H9 (cell line): ENCODE measurements around the gene CCDC102B. TPM values are rescaled to one million over a fixed set of nuclear protein-coding genes. Genes with fewer than 3 reads are reported as not detected.

Experiments used
- DNase-seq: peaks from one replicate; pipeline ENCODE4 v3.0.0-alpha.2; 2017
- H2AFZ ChIP-seq: one replicate; pipeline ENCODE4 v1.6.1; 2013; ENCODE audit warnings: mild to moderate bottlenecking, low read length, control low read depth, moderate library complexity
- H2AK5ac ChIP-seq: 2 replicates; pipeline ENCODE4 v1.6.1; 2013; ENCODE audit warnings: low read length, control low read depth, mixed read lengths; ENCODE audit not compliant: insufficient read length
- H2BK120ac ChIP-seq: one replicate; pipeline ENCODE4 v1.6.1; 2013; ENCODE audit warnings: low read depth, mild to moderate bottlenecking, low read length, control low read depth, inconsistent platforms; ENCODE audit not compliant: poor library complexity, severe bottlenecking
- H2BK12ac ChIP-seq: 2 replicates; pipeline ENCODE4 v1.6.1; 2013; ENCODE audit warnings: low read length, control low read depth, mixed read lengths, low read depth; ENCODE audit not compliant: insufficient read length
- H2BK15ac ChIP-seq: 2 replicates; pipeline ENCODE4 v1.6.1; 2013; ENCODE audit warnings: low read depth, low read length, control low read depth
- H2BK20ac ChIP-seq: one replicate; pipeline ENCODE4 v1.6.1; 2013; ENCODE audit warnings: low read depth, mild to moderate bottlenecking, low read length, control low read depth, inconsistent platforms; ENCODE audit not compliant: poor library complexity, severe bottlenecking
- H2BK5ac ChIP-seq: 2 replicates; pipeline ENCODE4 v1.6.1; 2013; ENCODE audit warnings: low read length, control low read depth, mixed read lengths; ENCODE audit not compliant: insufficient read length
- H3K14ac ChIP-seq: 2 replicates; pipeline ENCODE4 v1.6.1; 2013; ENCODE audit warnings: low read length, control low read depth; ENCODE audit not compliant: insufficient read depth
- H3K18ac ChIP-seq: 2 replicates; pipeline ENCODE4 v1.6.1; 2013; ENCODE audit warnings: low read depth, mild to moderate bottlenecking, mixed read lengths, low read length, control low read depth; ENCODE audit not compliant: insufficient read length
- H3K23ac ChIP-seq: 2 replicates; pipeline ENCODE4 v1.6.1; 2013; ENCODE audit warnings: low read length, control low read depth, mixed read lengths, low read depth; ENCODE audit not compliant: insufficient read length
- H3K23me2 ChIP-seq: 2 replicates; pipeline ENCODE4 v1.6.1; 2013; ENCODE audit warnings: low read depth, mild to moderate bottlenecking, mixed read lengths, low read length, control low read depth; ENCODE audit not compliant: insufficient read length, poor library complexity, severe bottlenecking
- H3K27ac ChIP-seq: 2 replicates; pipeline ENCODE4 v1.5.1; 2013; ENCODE audit warnings: low read length, control low read depth, mixed read lengths, low read depth; ENCODE audit not compliant: insufficient read length
- H3K27me3 ChIP-seq: 2 replicates; pipeline ENCODE4 v1.6.1; 2013; ENCODE audit warnings: low read length, control low read depth, inconsistent platforms; ENCODE audit not compliant: insufficient read depth
- H3K4ac ChIP-seq: 2 replicates; pipeline ENCODE4 v1.6.1; 2013; ENCODE audit warnings: low read depth, mild to moderate bottlenecking, control low read depth, inconsistent platforms, low read length, moderate library complexity
- H3K4me1 ChIP-seq: 2 replicates; pipeline ENCODE4 v1.6.1; 2013; ENCODE audit warnings: low read length, control low read depth, inconsistent platforms; ENCODE audit not compliant: insufficient read depth
- H3K4me2 ChIP-seq: 2 replicates; pipeline ENCODE4 v1.6.1; 2013; ENCODE audit warnings: low read length, control low read depth, mixed read lengths; ENCODE audit not compliant: insufficient read length, insufficient read depth
- H3K56ac ChIP-seq: 2 replicates; pipeline ENCODE4 v1.6.1; 2013; ENCODE audit warnings: low read depth, mild to moderate bottlenecking, mixed read lengths, low read length, control low read depth; ENCODE audit not compliant: insufficient read length
- H3K79me1 ChIP-seq: 2 replicates; pipeline ENCODE4 v1.6.1; 2013; ENCODE audit warnings: low read depth, mild to moderate bottlenecking, moderate library complexity, low read length, control low read depth, inconsistent platforms; ENCODE audit not compliant: insufficient read depth, poor library complexity, severe bottlenecking
- H3K79me2 ChIP-seq: 2 replicates; pipeline ENCODE4 v1.6.1; 2013; ENCODE audit warnings: low read length, control low read depth, inconsistent platforms; ENCODE audit not compliant: insufficient read depth
- H3K9ac ChIP-seq: 2 replicates; pipeline ENCODE4 v1.6.1; 2013; ENCODE audit warnings: low read length, control low read depth, mixed read lengths; ENCODE audit not compliant: insufficient read length; ENCODE audit errors: extremely low read depth
- H3K9me3 ChIP-seq: one replicate; pipeline ENCODE4 v1.6.1; 2013; ENCODE audit warnings: low read depth, low read length, inconsistent platforms; ENCODE audit not compliant: control insufficient read depth
- H3T11ph ChIP-seq: one replicate; pipeline ENCODE4 v1.6.1; 2013; ENCODE audit warnings: mild to moderate bottlenecking, low read length, control low read depth, inconsistent platforms
- H4K20me1 ChIP-seq: one replicate; pipeline ENCODE4 v1.6.1; 2013; ENCODE audit not compliant: control insufficient read depth, insufficient read length, insufficient read depth
- H4K5ac ChIP-seq: 2 replicates; pipeline ENCODE4 v1.6.1; 2013; ENCODE audit warnings: low read depth, mild to moderate bottlenecking, mixed read lengths, low read length, control low read depth; ENCODE audit not compliant: insufficient read length
- H4K8ac ChIP-seq: replicated peaks from 2 replicates; pipeline ENCODE4 v1.6.1; 2013; ENCODE audit warnings: low read length, control low read depth, mixed read lengths, low read depth; ENCODE audit not compliant: insufficient read length
- H4K91ac ChIP-seq: 2 replicates; pipeline ENCODE4 v1.6.1; 2013; ENCODE audit warnings: low read depth, mild to moderate bottlenecking, moderate library complexity, mixed read lengths, low read length, control low read depth; ENCODE audit not compliant: insufficient read length
- H3K27ac Mint-ChIP-seq, 3 experiments: 2 replicates in 2 of 3; 3 replicates in 1 of 3; pipeline ENCODE4 v1.8.0; 2020 to 2021; ENCODE audit warnings: mixed read lengths in 3 of 3, mild to moderate bottlenecking in 1 of 3, moderate library complexity in 1 of 3
- H3K27me3 Mint-ChIP-seq: 2 replicates; pipeline ENCODE4 v1.8.0; 2021; ENCODE audit warnings: low read depth, mild to moderate bottlenecking, moderate library complexity, mixed read lengths
- H3K36me3 Mint-ChIP-seq, 3 experiments: 2 replicates in 2 of 3; 3 replicates in 1 of 3; pipeline ENCODE4 v1.8.0; 2020 to 2021; ENCODE audit warnings: low read depth in 3 of 3, mixed read lengths in 3 of 3; ENCODE audit not compliant: insufficient read depth in 1 of 3
- H3K4me1 Mint-ChIP-seq, 2 experiments: 2 replicates each; pipeline ENCODE4 v1.8.0; 2020; ENCODE audit warnings: mixed read lengths in 2 of 2
- H3K4me3 Mint-ChIP-seq, 2 experiments: 2 replicates in 1 of 2; 3 replicates in 1 of 2; pipeline ENCODE4 v1.8.0; 2020 to 2021; ENCODE audit warnings: mild to moderate bottlenecking in 2 of 2, mixed read lengths in 2 of 2, moderate library complexity in 1 of 2
- H3K9me3 Mint-ChIP-seq, 2 experiments: 2 replicates in 1 of 2; 3 replicates in 1 of 2; pipeline ENCODE4 v1.8.0; 2020; ENCODE audit warnings: mild to moderate bottlenecking in 2 of 2, mixed read lengths in 2 of 2, moderate library complexity in 1 of 2
- CTCF ChIP-seq: fragments of 200-600 bp; sonication (generic); conservative IDR thresholded peaks from 3 replicates; pipeline ENCODE4 v1.8.0; 2021; ENCODE audit warnings: antibody characterized with exemption, mild to moderate bottlenecking
- WGBS: extraction: QIAGEN DNeasy Blood & Tissue Kit; methylation state at CpG from one replicate; pipeline ENCODE4 v1.1.7; 2013; ENCODE audit warnings: missing lambda C conversion rate, low lambda C conversion rate, mixed read lengths; ENCODE audit not compliant: insufficient read length; ENCODE audit errors: extremely low coverage; 5-methylcytosine and 5-hydroxymethylcytosine counted together
- total RNA-seq: library from RNA; stranded (reverse); gene quantifications from 2 replicates; pipeline ENCODE4 v1.2.1, GENCODE V29; 2021

Gene CCDC102B
- total RNA-seq, 1 experiment from 2014 or later = 1.2 TPM

- peak overlapping the region in 2 of 3 experiments; percentile 42 to 62; a peak in 2 of 7 replicates for H3K27ac Mint-ChIP-seq
- peaks cover 4 to 8% of the 10 kb centered on the region in 2 experiments for H3K4me1 Mint-ChIP-seq
- H3K79me1 ChIP-seq = no peaks in the 10 kb centered on the region
- no peak overlapping the region for H3K18ac ChIP-seq
- H2AK5ac ChIP-seq = no peak overlapping the region
- H2BK20ac ChIP-seq = no peak overlapping the region
- H3K14ac ChIP-seq = no peak overlapping the region
- no peak overlapping the region for H2BK120ac ChIP-seq
- H3K4me1 ChIP-seq = no peaks in the 10 kb centered on the region
- H3K36me3 Mint-ChIP-seq = no peaks in the 10 kb centered on the region
- H3K56ac ChIP-seq = no peak overlapping the region
- no peak overlapping the region for H3K27ac ChIP-seq
- no peak overlapping the region for H3K23ac ChIP-seq
- H3K23me2 ChIP-seq = no peaks in the 10 kb centered on the region
- H3K79me2 ChIP-seq = no peaks in the 10 kb centered on the region
- no peak overlapping the region for H3K4ac ChIP-seq
- H2BK15ac ChIP-seq = no peak overlapping the region
- H3K27me3 ChIP-seq = no peaks in the 10 kb centered on the region
- no peaks in the 10 kb centered on the region for H4K20me1 ChIP-seq
- DNase-seq = no peak
- WGBS = no CpG with 5 or more reads among the region's 7 CpGs
- H3T11ph ChIP-seq = no peak overlapping the region
- no peak overlapping the region for H2BK5ac ChIP-seq
- no peak overlapping the region for H2BK12ac ChIP-seq
- no peaks in the 10 kb centered on the region for H3K9me3 Mint-ChIP-seq
- no peak for TF ChIP-seq CTCF
- no peak overlapping the region for H3K9ac ChIP-seq
- no peak overlapping the region for H4K5ac ChIP-seq
- no peak overlapping the region for H4K91ac ChIP-seq
- H3K27me3 Mint-ChIP-seq = no peaks in the 10 kb centered on the region
- no peak overlapping the region for H3K4me2 ChIP-seq
- no peak overlapping the region for H2AFZ ChIP-seq
- H4K8ac ChIP-seq = no peak overlapping the region
- H3K4me3 Mint-ChIP-seq = no peak overlapping the region
- H3K9me3 ChIP-seq = no peaks in the 10 kb centered on the region
These were observed 42.8 kb downstream of the CCDC102B start for GRCh38 chr18:68840554-68841263.
